Caco-2 (cell line): ENCODE measurements around the gene EIF3F. TPM values are rescaled to one million over a fixed set of nuclear protein-coding genes. Genes with fewer than 3 reads are reported as not detected.

Source experiments
- BruUV-seq: library from RNA; stranded (reverse); fragments of 400-500 nt; replicated peaks from 2 replicates; lab custom pipeline; 2021; lab: Mats Ljungman, UMichigan
- CTCF ChIA-PET: fragments of 300-600 bp; sonication (Branson Sonifier 250); formaldehyde crosslinking; loops from one replicate; lab custom pipeline; 2022; ENCODE audit warnings: antibody characterized with exemption; lab: Charles Lee
- POLR2A ChIA-PET: fragments of 300-600 bp; sonication (Branson Sonifier 250); formaldehyde crosslinking; loops from one replicate; lab custom pipeline; 2022; ENCODE audit warnings: antibody characterized with exemption; lab: Charles Lee
- DNase-seq, 2 experiments: peaks; one replicate each; pipeline versions ENCODE4 v3.0.0 to v3.0.0-alpha.2; 2020 to 2022
- H3K27me3 ChIP-seq: replicated peaks from 2 replicates; pipeline ENCODE4 v1.6.0; 2011; ENCODE audit warnings: low read length; ENCODE audit not compliant: control insufficient read depth, insufficient read depth
- H3K36me3 ChIP-seq: 2 replicates; pipeline ENCODE4 v1.5.1; 2011; ENCODE audit warnings: low read length; ENCODE audit not compliant: control insufficient read depth, insufficient read depth
- H3K4me1 ChIP-seq: fragments of 250-450 bp; sonication (Bioruptor Pico); 2 replicates; pipeline ENCODE4 v1.5.1; 2020; ENCODE audit warnings: mild to moderate bottlenecking
- H3K4me3 ChIP-seq: 2 replicates; pipeline ENCODE4 v1.5.1; 2011; ENCODE audit warnings: low read depth, mild to moderate bottlenecking, control low read depth, low read length
- H3K9me3 ChIP-seq: fragments of 250-450 bp; sonication (Bioruptor Pico); 2 replicates; pipeline ENCODE4 v1.5.1; 2020; ENCODE audit warnings: mild to moderate bottlenecking, moderate library complexity
- H3K27ac Mint-ChIP-seq: one replicate; pipeline ENCODE4 v1.8.0; 2022; ENCODE audit warnings: mixed read lengths; ENCODE audit not compliant: unreplicated experiment
- H3K27me3 Mint-ChIP-seq: one replicate; pipeline ENCODE4 v1.8.0; 2022; ENCODE audit warnings: mixed read lengths; ENCODE audit not compliant: insufficient read depth, unreplicated experiment
- H3K36me3 Mint-ChIP-seq: one replicate; pipeline ENCODE4 v1.8.0; 2022; ENCODE audit warnings: mild to moderate bottlenecking, mixed read lengths; ENCODE audit not compliant: insufficient read depth, unreplicated experiment
- H3K4me1 Mint-ChIP-seq: one replicate; pipeline ENCODE4 v1.8.0; 2022; ENCODE audit warnings: low read depth, mixed read lengths; ENCODE audit not compliant: unreplicated experiment
- H3K4me3 Mint-ChIP-seq: one replicate; pipeline ENCODE4 v1.8.0; 2022; ENCODE audit warnings: mild to moderate bottlenecking, moderate library complexity, mixed read lengths; ENCODE audit not compliant: unreplicated experiment
- H3K9me3 Mint-ChIP-seq: one replicate; pipeline ENCODE4 v1.8.0; 2022; ENCODE audit warnings: mixed read lengths; ENCODE audit not compliant: unreplicated experiment
- CTCF ChIP-seq, 2 experiments: fragments of 200-600 bp in 1 of 2; IDR thresholded peaks; 1 replicate in 1 of 2; 2 replicates in 1 of 2; pipeline versions ENCODE4 v1.5.1 to v1.8.0; 2011 to 2022; ENCODE audit warnings: antibody characterized with exemption in 1 of 2, control low read depth in 1 of 2, inconsistent platforms in 1 of 2, low read depth in 1 of 2, low read length in 1 of 2, mild to moderate bottlenecking in 1 of 2, moderate library complexity in 1 of 2; ENCODE audit not compliant: insufficient read depth in 1 of 2, severe bottlenecking in 1 of 2, unreplicated experiment in 1 of 2
- intact Hi-C: fragments of 100-400 bp; cut with micrococcal nuclease; formaldehyde crosslinking; loops from one replicate; pipeline ENCODE4 v1.10.0; 2022; ENCODE audit not compliant: unreplicated experiment
- total RNA-seq: library from RNA; stranded (reverse); gene quantifications from 2 replicates; pipeline ENCODE4 v1.2.3, GENCODE V29; 2022

Gene EIF3F
- total RNA-seq, 1 experiment from 2014 or later, result 315 TPM

DNA sequence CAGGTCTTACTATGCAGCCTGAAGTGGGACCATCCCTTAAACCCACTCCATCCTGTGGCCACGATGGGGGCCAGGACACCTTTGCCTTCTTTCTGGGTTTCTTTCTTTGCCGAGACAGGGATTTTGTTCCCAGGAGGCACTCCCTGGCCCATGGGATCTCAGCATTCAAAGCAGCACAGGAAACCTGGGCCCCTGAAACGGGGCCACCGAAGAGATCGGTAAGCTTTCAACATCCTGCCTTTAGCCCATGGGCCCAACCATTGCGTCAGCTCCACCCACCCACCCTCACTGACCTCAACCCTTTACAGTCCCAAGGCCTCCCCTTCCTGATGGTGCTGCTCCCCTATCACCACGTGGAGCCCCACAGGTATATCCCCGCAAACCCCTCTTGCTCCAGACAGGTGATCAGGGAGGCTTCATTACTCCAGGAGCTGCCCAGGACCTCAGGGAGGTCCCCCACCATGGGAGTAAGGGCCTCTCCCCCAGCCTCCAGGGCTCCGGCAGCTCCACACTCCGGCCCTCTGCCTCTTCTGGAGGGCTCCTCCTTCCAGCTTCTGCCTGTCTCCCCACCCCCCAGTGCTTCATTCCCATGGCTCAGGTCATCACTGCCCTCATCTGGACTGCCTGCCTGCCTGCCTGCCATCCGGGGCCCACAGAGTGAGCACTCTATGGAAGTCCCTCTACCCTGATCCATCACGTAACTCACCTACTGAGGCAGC, 51.8 kb downstream of the EIF3F start:
- Mint-ChIP-seq H3K4me1 (no peaks in the 10 kb centered on the region), H3K36me3 (no peaks in the 10 kb centered on the region), H3K27ac (no peak overlapping the region), H3K9me3 (no peaks in the 10 kb centered on the region), H3K4me3 (no peak overlapping the region), H3K27me3 (peaks cover 15% of the 10 kb centered on the region)
- intact Hi-C loops, result no loop called here
- Histone ChIP-seq H3K9me3 (no peaks in the 10 kb centered on the region), H3K27me3 (no peaks in the 10 kb centered on the region), H3K36me3 (no peaks in the 10 kb centered on the region), H3K4me3 (no peak overlapping the region), H3K4me1 (no peaks in the 10 kb centered on the region)
- DNase-seq, result no peak
- TF ChIP-seq CTCF (IDR thresholded peaks at IDR 0.05; ENCODE audit: insufficient read depth in 1 of 2, low read depth in 1 of 2, low read length in 1 of 2, severe bottlenecking in 1 of 2, unreplicated experiment in 1 of 2), result no peak
- POLR2A ChIA-PET, result no interaction called here
- no TSS peak for BruUV-seq
- CTCF ChIA-PET, result no interaction called here

GRCh38 chr11:8039530-8040260, 52.6 kb downstream of the EIF3F start:
- Histone ChIP-seq H3K27me3 (no peaks in the 10 kb centered on the region), H3K4me1 (no peaks in the 10 kb centered on the region), H3K9me3 (no peaks in the 10 kb centered on the region), H3K36me3 (no peaks in the 10 kb centered on the region), H3K4me3 (no peak overlapping the region)
- H3K27ac Mint-ChIP-seq, result no peak overlapping the region
- H3K4me1 Mint-ChIP-seq, result no peaks in the 10 kb centered on the region
- POLR2A ChIA-PET, result no interaction called here
- CTCF ChIA-PET, result no interaction called here
- no peak for DNase-seq
- BruUV-seq, result no TSS peak
- peaks cover 18% of the 10 kb centered on the region for H3K27me3 Mint-ChIP-seq
- H3K36me3 Mint-ChIP-seq, result no peaks in the 10 kb centered on the region
- intact Hi-C loops, result no loop called here
- no peak for TF ChIP-seq CTCF (IDR thresholded peaks at IDR 0.05; ENCODE audit: insufficient read depth in 1 of 2, low read depth in 1 of 2, low read length in 1 of 2, severe bottlenecking in 1 of 2, unreplicated experiment in 1 of 2)
- H3K9me3 Mint-ChIP-seq, result no peaks in the 10 kb centered on the region
- no peak overlapping the region for H3K4me3 Mint-ChIP-seq

DNA sequence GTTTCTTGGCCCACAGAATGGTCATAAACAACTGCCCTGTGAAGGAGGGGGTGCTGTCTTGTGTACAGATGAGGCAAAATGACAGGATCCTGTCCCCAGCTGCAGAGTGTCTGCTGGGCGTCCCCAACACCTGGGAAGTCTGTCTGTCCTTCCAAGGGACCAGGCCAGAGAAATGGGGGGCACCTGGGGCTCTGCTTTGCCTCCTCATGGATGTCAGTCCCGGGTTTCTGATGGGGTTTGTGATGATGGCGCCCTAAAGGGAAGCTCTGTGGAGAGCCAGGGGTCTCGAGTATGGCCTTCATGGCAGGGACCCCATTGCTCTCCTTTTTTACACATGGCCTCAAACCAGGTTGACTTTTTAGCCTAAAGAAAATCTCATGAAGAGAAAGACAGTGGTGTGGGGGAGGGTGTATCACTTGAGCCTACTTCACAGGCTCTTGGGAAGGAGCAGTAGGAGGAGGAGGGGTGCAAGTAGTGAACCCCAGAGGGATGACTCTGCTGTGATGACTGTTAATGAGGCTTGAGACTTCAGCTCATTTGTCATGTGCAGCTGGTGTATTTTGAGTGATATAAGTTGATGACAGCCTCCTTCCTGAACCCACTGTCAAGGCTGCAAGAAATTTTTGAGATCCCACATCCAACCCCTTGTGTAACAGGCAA, 53.3 kb downstream of the EIF3F start:
- ChIA-PET POLR2A (no interaction called here), CTCF (no interaction called here)
- Histone ChIP-seq H3K4me3 (no peak overlapping the region), H3K9me3 (no peaks in the 10 kb centered on the region), H3K27me3 (no peaks in the 10 kb centered on the region), H3K36me3 (no peaks in the 10 kb centered on the region), H3K4me1 (no peaks in the 10 kb centered on the region)
- Mint-ChIP-seq H3K36me3 (no peaks in the 10 kb centered on the region), H3K27ac (no peak overlapping the region), H3K4me3 (no peak overlapping the region), H3K9me3 (no peaks in the 10 kb centered on the region), H3K4me1 (no peaks in the 10 kb centered on the region), H3K27me3 (peaks cover 17% of the 10 kb centered on the region)
- TF ChIP-seq CTCF (IDR thresholded peaks at IDR 0.05; ENCODE audit: insufficient read depth in 1 of 2, low read depth in 1 of 2, low read length in 1 of 2, severe bottlenecking in 1 of 2, unreplicated experiment in 1 of 2), result no peak
- intact Hi-C loops, result no loop called here
- no peak for DNase-seq
- BruUV-seq, result no TSS peak
